Measurements from ENCODE around the gene MACROD2. TPM values are rescaled to one million over a fixed set of nuclear protein-coding genes. Genes with fewer than 3 reads are reported as not detected.
A peak's percentile ranks its signal among the peaks of the same experiment; 100 is the strongest.

Gene MACROD2
- total RNA-seq, 1 experiment from 2014 or later, result 3.1 TPM

GRCh38 chr20:15658295-15658694 is 1663.0 kb downstream of the MACROD2 start:
- CTCF ChIA-PET, result interaction anchor here (0.6 to 1.0 kb wide), 4 partner anchors 44 to 1321 kb away, joined by 3 to 4 read pairs (median 3); partner anchors contain the start of gene FLRT3
- H3K27ac Mint-ChIP-seq (ENCODE audit: low read depth, unreplicated experiment), result no peak overlapping the region
- H3K9me3 Mint-ChIP-seq (ENCODE audit: unreplicated experiment), result no peaks in the 10 kb centered on the region
- no peak for DNase-seq (ENCODE audit: unreplicated experiment)
- intact Hi-C loops (cut with micrococcal nuclease), result loop anchor here (10.0 kb wide), 1 partner anchor 97 kb away; no protein-coding TSS in a partner anchor
- H3K27me3 Mint-ChIP-seq (ENCODE audit: insufficient read depth, unreplicated experiment), result no peaks in the 10 kb centered on the region
- POLR2A ChIA-PET, result no interaction called here
- no peaks in the 10 kb centered on the region for H3K36me3 Mint-ChIP-seq (ENCODE audit: insufficient read depth, unreplicated experiment)
- BruUV-seq (replicated peaks), result no TSS peak
- H3K4me3 Mint-ChIP-seq (ENCODE audit: unreplicated experiment), result no peak overlapping the region
- no peaks in the 10 kb centered on the region for H3K4me1 Mint-ChIP-seq (ENCODE audit: insufficient read depth, unreplicated experiment)
- TF ChIP-seq CTCF (IDR thresholded peaks at IDR 0.05; ENCODE audit: unreplicated experiment), result no peak

- peak; percentile 8 for DNase-seq (ENCODE audit: unreplicated experiment)
- H3K4me3 Mint-ChIP-seq (ENCODE audit: unreplicated experiment), result no peak overlapping the region
- peak overlapping the region; percentile 16 for H3K27ac Mint-ChIP-seq (ENCODE audit: low read depth, unreplicated experiment)
- ChIA-PET CTCF (interaction anchor here (0.6 to 0.9 kb wide), 4 partner anchors 19 to 686 kb away, joined by 3 to 4 read pairs (median 3); no protein-coding TSS in a partner anchor), POLR2A (interaction anchor here (0.6 kb wide), 1 partner anchor 121 kb away, joined by 3 read pairs; no protein-coding TSS in a partner anchor)
- intact Hi-C loops (cut with micrococcal nuclease), result no loop called here
- BruUV-seq (replicated peaks), result no TSS peak
- no peaks in the 10 kb centered on the region for H3K9me3 Mint-ChIP-seq (ENCODE audit: unreplicated experiment)
- no peaks in the 10 kb centered on the region for H3K27me3 Mint-ChIP-seq (ENCODE audit: insufficient read depth, unreplicated experiment)
- TF ChIP-seq CTCF (IDR thresholded peaks at IDR 0.05; ENCODE audit: unreplicated experiment), result no peak
- no peaks in the 10 kb centered on the region for H3K36me3 Mint-ChIP-seq (ENCODE audit: insufficient read depth, unreplicated experiment)
- peaks cover 6% of the 10 kb centered on the region for H3K4me1 Mint-ChIP-seq (ENCODE audit: insufficient read depth, unreplicated experiment)
These were observed 1677.9 kb downstream of the MACROD2 start for GRCh38 chr20:15673206-15673605.

- no peak for TF ChIP-seq CTCF (IDR thresholded peaks at IDR 0.05; ENCODE audit: unreplicated experiment)
- CTCF ChIA-PET, result interaction anchor here (1.0 kb wide), 1 partner anchor 13 kb away, joined by 3 read pairs; no protein-coding TSS in a partner anchor
- Mint-ChIP-seq H3K9me3 (ENCODE audit: unreplicated experiment) (no peaks in the 10 kb centered on the region), H3K4me1 (ENCODE audit: insufficient read depth, unreplicated experiment) (peaks cover 6% of the 10 kb centered on the region), H3K27ac (ENCODE audit: low read depth, unreplicated experiment) (no peak overlapping the region), H3K27me3 (ENCODE audit: insufficient read depth, unreplicated experiment) (no peaks in the 10 kb centered on the region), H3K36me3 (ENCODE audit: insufficient read depth, unreplicated experiment) (no peaks in the 10 kb centered on the region), H3K4me3 (ENCODE audit: unreplicated experiment) (no peak overlapping the region)
- no peak for DNase-seq (ENCODE audit: unreplicated experiment)
- intact Hi-C loops (cut with micrococcal nuclease), result no loop called here
- POLR2A ChIA-PET, result no interaction called here
- no TSS peak for BruUV-seq (replicated peaks)
These were observed 1679.1 kb downstream of the MACROD2 start for GRCh38 chr20:15674253-15675060.

GRCh38 chr20:15675061-15675514 is 1679.8 kb downstream of the MACROD2 start:
- no peak for TF ChIP-seq CTCF (IDR thresholded peaks at IDR 0.05; ENCODE audit: unreplicated experiment)
- ChIA-PET POLR2A (interaction anchor here (0.6 to 1.0 kb wide), 2 partner anchors 123 to 343 kb away, joined by 3 read pairs; no protein-coding TSS in a partner anchor), CTCF (interaction anchor here (0.8 to 1.0 kb wide), 2 partner anchors 13 to 31 kb away, joined by 3 read pairs; no protein-coding TSS in a partner anchor)
- H3K36me3 Mint-ChIP-seq (ENCODE audit: insufficient read depth, unreplicated experiment), result no peaks in the 10 kb centered on the region
- DNase-seq (ENCODE audit: unreplicated experiment), result no peak
- H3K27me3 Mint-ChIP-seq (ENCODE audit: insufficient read depth, unreplicated experiment), result no peaks in the 10 kb centered on the region
- H3K4me1 Mint-ChIP-seq (ENCODE audit: insufficient read depth, unreplicated experiment), result peaks cover 6% of the 10 kb centered on the region
- H3K27ac Mint-ChIP-seq (ENCODE audit: low read depth, unreplicated experiment), result no peak overlapping the region
- no peak overlapping the region for H3K4me3 Mint-ChIP-seq (ENCODE audit: unreplicated experiment)
- intact Hi-C loops (cut with micrococcal nuclease), result no loop called here
- no peaks in the 10 kb centered on the region for H3K9me3 Mint-ChIP-seq (ENCODE audit: unreplicated experiment)
- no TSS peak for BruUV-seq (replicated peaks)

Measured in MCF 10A (cell line).